DOHH2 (cell line): ENCODE measurements around the gene TIE1.

Experiments used
- H3F3A ChIP-seq: fragments of 200-600 bp; sonication (generic), shearing (Covaris generic); 2 replicates; pipeline ENCODE4 v1.6.0; 2016; ENCODE audit warnings: antibody characterized with exemption, mild to moderate bottlenecking; ENCODE audit not compliant: control insufficient read depth, insufficient read depth
- H3K27ac ChIP-seq: fragments of 200-600 bp; sonication (generic); 2 replicates; pipeline ENCODE4 v1.5.1; 2014; ENCODE audit warnings: low read depth, mild to moderate bottlenecking, low read length, moderate library complexity
- H3K27me3 ChIP-seq: fragments of 200-600 bp; sonication (generic); 2 replicates; pipeline ENCODE4 v1.6.1; 2014; ENCODE audit warnings: mild to moderate bottlenecking, low read length, mixed read lengths; ENCODE audit not compliant: control insufficient read depth
- H3K36me3 ChIP-seq: fragments of 200-600 bp; sonication (generic); 2 replicates; pipeline ENCODE4 v1.6.1; 2014; ENCODE audit warnings: mild to moderate bottlenecking, low read length, moderate library complexity, mixed read lengths; ENCODE audit not compliant: control insufficient read depth
- H3K4me1 ChIP-seq: fragments of 200-600 bp; sonication (generic); 2 replicates; pipeline ENCODE4 v1.6.1; 2014; ENCODE audit warnings: mild to moderate bottlenecking, low read length, mixed read lengths; ENCODE audit not compliant: control insufficient read depth
- H3K4me2 ChIP-seq: fragments of 200-600 bp; sonication (generic); 2 replicates; pipeline ENCODE4 v1.6.0; 2014; ENCODE audit warnings: mild to moderate bottlenecking, low read length, moderate library complexity
- H3K4me3 ChIP-seq: fragments of 200-600 bp; sonication (generic); 2 replicates; pipeline ENCODE4 v1.5.1; 2014; ENCODE audit warnings: mild to moderate bottlenecking, low read length, mixed read lengths
- H3K79me2 ChIP-seq: fragments of 200-600 bp; sonication (generic); 2 replicates; pipeline ENCODE4 v1.6.1; 2014; ENCODE audit warnings: mild to moderate bottlenecking, low read length, mixed read lengths; ENCODE audit not compliant: control insufficient read depth
- H3K9me2 ChIP-seq: fragments of 200-600 bp; sonication (generic); replicated peaks from 2 replicates; pipeline ENCODE4 v1.6.1; 2014; ENCODE audit warnings: mild to moderate bottlenecking, low read length, mixed read lengths; ENCODE audit not compliant: control insufficient read depth
- H3K9me3 ChIP-seq: fragments of 200-600 bp; sonication (generic); 2 replicates; pipeline ENCODE4 v1.6.1; 2014; ENCODE audit warnings: antibody characterized with exemption, low read length, mixed read lengths; ENCODE audit not compliant: control insufficient read depth, insufficient read depth
- H4K20me1 ChIP-seq: fragments of 200-600 bp; sonication (generic); 2 replicates; pipeline ENCODE4 v1.6.0; 2014; ENCODE audit warnings: low read depth, mild to moderate bottlenecking, antibody characterized with exemption, low read length, moderate library complexity; ENCODE audit not compliant: control insufficient read depth, insufficient read depth
- EZH2phosphoT487 ChIP-seq: fragments of 200-600 bp; sonication (generic); IDR thresholded peaks from 2 replicates; pipeline ENCODE4 v1.6.1; 2017; ENCODE audit warnings: borderline replicate concordance, mild to moderate bottlenecking, antibody characterized with exemption, low read length, moderate library complexity, mixed read lengths
- TF ChIP-seq, protein P1 (sequence below): fragments of 200-600 bp; sonication (generic); IDR thresholded peaks from one replicate; pipeline ENCODE4 v1.5.1; 2014; ENCODE audit warnings: antibody characterized with exemption, mild to moderate bottlenecking, low read depth, low read length; ENCODE audit not compliant: poor library complexity, severe bottlenecking

Gene TIE1

DNA sequence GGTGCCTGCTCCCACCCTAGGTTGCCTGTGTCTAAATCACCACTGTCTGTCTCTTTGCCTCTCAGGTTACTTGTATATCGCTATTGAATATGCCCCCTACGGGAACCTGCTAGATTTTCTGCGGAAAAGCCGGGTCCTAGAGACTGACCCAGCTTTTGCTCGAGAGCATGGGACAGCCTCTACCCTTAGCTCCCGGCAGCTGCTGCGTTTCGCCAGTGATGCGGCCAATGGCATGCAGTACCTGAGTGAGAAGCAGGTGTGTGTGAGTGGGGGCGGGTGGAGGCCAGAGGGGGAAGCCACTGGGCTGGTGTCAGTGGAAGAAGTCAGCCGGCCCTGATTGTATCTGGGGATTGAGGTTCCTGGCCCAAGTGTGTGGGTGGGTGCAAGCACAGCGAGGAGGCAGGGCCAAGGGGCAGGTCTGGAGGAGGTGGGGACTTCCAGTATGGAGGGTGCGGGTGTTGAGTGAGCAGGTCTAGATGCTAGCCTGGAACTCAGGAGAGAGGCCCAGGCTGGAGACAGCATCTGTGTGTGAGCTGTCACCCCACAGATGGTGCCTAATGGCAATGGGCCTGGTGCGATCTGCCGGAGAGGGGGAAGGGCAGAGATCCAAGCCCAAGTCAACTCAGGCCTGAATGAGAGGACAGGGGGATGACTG is 17.2 kb downstream of the TIE1 start:
- no peak for TF ChIP-seq EZH2phosphoT487
- TF ChIP-seq, protein P1, sequence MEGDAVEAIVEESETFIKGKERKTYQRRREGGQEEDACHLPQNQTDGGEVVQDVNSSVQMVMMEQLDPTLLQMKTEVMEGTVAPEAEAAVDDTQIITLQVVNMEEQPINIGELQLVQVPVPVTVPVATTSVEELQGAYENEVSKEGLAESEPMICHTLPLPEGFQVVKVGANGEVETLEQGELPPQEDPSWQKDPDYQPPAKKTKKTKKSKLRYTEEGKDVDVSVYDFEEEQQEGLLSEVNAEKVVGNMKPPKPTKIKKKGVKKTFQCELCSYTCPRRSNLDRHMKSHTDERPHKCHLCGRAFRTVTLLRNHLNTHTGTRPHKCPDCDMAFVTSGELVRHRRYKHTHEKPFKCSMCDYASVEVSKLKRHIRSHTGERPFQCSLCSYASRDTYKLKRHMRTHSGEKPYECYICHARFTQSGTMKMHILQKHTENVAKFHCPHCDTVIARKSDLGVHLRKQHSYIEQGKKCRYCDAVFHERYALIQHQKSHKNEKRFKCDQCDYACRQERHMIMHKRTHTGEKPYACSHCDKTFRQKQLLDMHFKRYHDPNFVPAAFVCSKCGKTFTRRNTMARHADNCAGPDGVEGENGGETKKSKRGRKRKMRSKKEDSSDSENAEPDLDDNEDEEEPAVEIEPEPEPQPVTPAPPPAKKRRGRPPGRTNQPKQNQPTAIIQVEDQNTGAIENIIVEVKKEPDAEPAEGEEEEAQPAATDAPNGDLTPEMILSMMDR, result no peak
- Histone ChIP-seq H3K9me2 (no peaks in the 10 kb centered on the region), H3K27me3 (no peaks in the 10 kb centered on the region), H3F3A (no peaks in the 10 kb centered on the region), H3K4me2 (no peak overlapping the region), H3K4me3 (no peak overlapping the region), H3K27ac (no peak overlapping the region), H3K9me3 (no peaks in the 10 kb centered on the region), H3K79me2 (no peaks in the 10 kb centered on the region), H3K4me1 (no peaks in the 10 kb centered on the region), H3K36me3 (no peaks in the 10 kb centered on the region), H4K20me1 (no peaks in the 10 kb centered on the region)

DNA sequence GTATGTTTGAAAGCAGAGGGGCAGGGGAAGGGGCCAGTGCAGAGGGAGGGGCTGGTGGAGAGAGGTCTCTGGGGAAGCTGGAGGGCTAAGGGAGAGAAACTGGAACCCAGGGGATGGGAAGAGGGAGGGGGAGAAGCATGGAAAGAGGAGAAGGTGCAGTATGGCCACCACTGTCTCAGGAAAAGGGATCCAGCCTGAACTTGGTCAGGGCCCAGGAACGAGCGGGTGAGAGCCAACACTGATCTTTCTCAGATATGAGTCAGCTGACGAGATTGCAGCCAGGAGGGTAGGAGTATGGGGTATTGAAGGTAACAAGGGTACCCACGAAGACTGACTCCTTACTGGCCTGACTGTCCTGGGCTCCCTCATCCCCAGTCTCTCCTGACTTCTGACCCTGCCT is 18.0 kb downstream of the TIE1 start:
- no peaks in the 10 kb centered on the region for H4K20me1 ChIP-seq
- no peaks in the 10 kb centered on the region for H3K9me2 ChIP-seq
- H3K27me3 ChIP-seq, result no peaks in the 10 kb centered on the region
- no peaks in the 10 kb centered on the region for H3K4me1 ChIP-seq
- no peak overlapping the region for H3K4me3 ChIP-seq
- no peaks in the 10 kb centered on the region for H3K36me3 ChIP-seq
- H3F3A ChIP-seq, result no peaks in the 10 kb centered on the region
- no peak for TF ChIP-seq EZH2phosphoT487
- TF ChIP-seq, protein P1, result no peak
- H3K79me2 ChIP-seq, result no peaks in the 10 kb centered on the region
- H3K4me2 ChIP-seq, result no peak overlapping the region
- H3K9me3 ChIP-seq, result no peaks in the 10 kb centered on the region
- no peak overlapping the region for H3K27ac ChIP-seq

DNA sequence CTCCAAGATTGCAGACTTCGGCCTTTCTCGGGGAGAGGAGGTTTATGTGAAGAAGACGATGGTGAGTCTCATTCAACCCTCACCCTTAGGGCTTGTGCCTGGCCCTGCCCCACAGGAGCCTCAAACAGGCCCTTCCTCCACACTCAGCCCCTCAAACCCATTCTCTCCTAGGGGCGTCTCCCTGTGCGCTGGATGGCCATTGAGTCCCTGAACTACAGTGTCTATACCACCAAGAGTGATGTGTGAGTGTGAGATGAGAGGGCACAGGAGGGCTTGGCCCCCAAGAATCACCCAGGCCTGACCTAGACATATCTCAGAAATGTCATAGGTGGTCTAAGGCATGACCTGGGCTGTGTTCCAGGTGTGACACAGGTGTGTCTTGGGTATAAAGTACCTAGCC is 18.5 kb downstream of the TIE1 start:
- Histone ChIP-seq H3K4me1 (no peaks in the 10 kb centered on the region), H3K9me3 (no peaks in the 10 kb centered on the region), H3K4me3 (no peak overlapping the region), H3K9me2 (no peaks in the 10 kb centered on the region), H3K79me2 (no peaks in the 10 kb centered on the region), H3K4me2 (no peak overlapping the region), H3K36me3 (no peaks in the 10 kb centered on the region), H3K27me3 (no peaks in the 10 kb centered on the region), H4K20me1 (no peaks in the 10 kb centered on the region), H3K27ac (no peak overlapping the region), H3F3A (no peaks in the 10 kb centered on the region)
- TF ChIP-seq EZH2phosphoT487, result no peak
- TF ChIP-seq, protein P1, result no peak
